AG09309 (cell line): ENCODE data around the gene CBARP.
A peak's percentile ranks its signal among the peaks of the same experiment; 100 is the strongest.

Experiments
- DNase-seq: peaks from one replicate; pipeline ENCODE4 v3.0.0-alpha.2; 2010; ENCODE audit warnings: low read depth
- H3K4me3 ChIP-seq: 2 replicates; pipeline ENCODE4 v1.5.1; 2011; ENCODE audit warnings: mild to moderate bottlenecking, low read depth, low read length, moderate library complexity; ENCODE audit not compliant: control insufficient read depth
- CTCF ChIP-seq: IDR thresholded peaks from 2 replicates; pipeline ENCODE4 v1.5.1; 2011; ENCODE audit warnings: mild to moderate bottlenecking, low read depth, low read length, inconsistent platforms; ENCODE audit not compliant: insufficient read depth, control insufficient read depth; ENCODE audit errors: missing control alignments

The CBARP gene

GRCh38 chr19:1221904-1222255 lies 15.9 kb downstream of the CBARP start:
- H3K4me3 ChIP-seq, result no peak overlapping the region
- DNase-seq, result no peak
- no peak for TF ChIP-seq CTCF

- H3K4me3 ChIP-seq, result no peak overlapping the region
- peak; percentile 60 for TF ChIP-seq CTCF
- no peak for DNase-seq
Observed at GRCh38 chr19:1220976-1221903, 16.6 kb downstream of the CBARP start.

- DNase-seq, result no peak
- H3K4me3 ChIP-seq, result no peak overlapping the region
- TF ChIP-seq CTCF, result peak; percentile 32
Observed at GRCh38 chr19:1220477-1220930, 17.3 kb downstream of the CBARP start.

GRCh38 chr19:1219786-1220476 lies 17.9 kb downstream of the CBARP start:
- H3K4me3 ChIP-seq, result no peak overlapping the region
- no peak for DNase-seq
- no peak for TF ChIP-seq CTCF

GRCh38 chr19:1218751-1219567 lies 18.8 kb downstream of the CBARP start:
- TF ChIP-seq CTCF, result no peak
- DNase-seq, result no peak
- no peak overlapping the region for H3K4me3 ChIP-seq

GRCh38 chr19:1217366-1217765 lies 20.4 kb downstream of the CBARP start:
- TF ChIP-seq CTCF, result no peak
- DNase-seq, result no peak
- no peak overlapping the region for H3K4me3 ChIP-seq
